ENCODE results near the gene SPSB1.

The SPSB1 gene

DNA sequence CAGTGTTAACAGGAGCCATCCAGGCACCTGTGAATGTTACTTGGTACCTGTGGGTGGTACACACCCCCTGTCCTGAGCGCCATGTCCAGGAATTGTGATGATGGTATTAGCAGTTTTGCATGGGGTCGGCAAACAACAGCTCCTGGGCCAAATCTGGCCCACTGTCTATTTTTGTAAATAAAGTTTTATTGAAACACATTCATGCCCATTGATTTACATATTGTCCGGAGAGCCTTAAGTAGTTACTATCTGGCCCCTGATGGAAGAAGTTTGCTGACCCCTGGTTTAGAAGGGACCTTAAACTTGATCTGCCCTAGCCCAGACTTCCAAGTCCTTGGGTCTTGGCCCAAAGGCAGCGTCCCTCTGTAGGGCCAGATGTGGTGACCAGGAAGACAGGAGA, 58.3 kb downstream of the SPSB1 start:
- TF ChIP-seq FOXM1 (IDR thresholded peaks at IDR 0.05; ENCODE audit: borderline replicate concordance, low read depth) (no peak), CEBPB (IDR thresholded peaks at IDR 0.05) (no peak), TEAD4 (IDR thresholded peaks at IDR 0.05) (no peak), TCF12 (IDR thresholded peaks at IDR 0.05; ENCODE audit: low read depth) (no peak), ZBTB7A (IDR thresholded peaks at IDR 0.05; ENCODE audit: low read depth) (no peak), NFIC (IDR thresholded peaks at IDR 0.05) (no peak), RAD21 (IDR thresholded peaks at IDR 0.05; ENCODE audit: low read depth) (no peak), EP300 (IDR thresholded peaks at IDR 0.05; ENCODE audit: borderline replicate concordance) (no peak), TAF1 (IDR thresholded peaks at IDR 0.05; ENCODE audit: low read depth) (no peak), YY1 (IDR thresholded peaks at IDR 0.05; ENCODE audit: low read depth) (no peak), EGR1 (IDR thresholded peaks at IDR 0.05) (no peak)
- TF ChIP-seq, protein P1, sequence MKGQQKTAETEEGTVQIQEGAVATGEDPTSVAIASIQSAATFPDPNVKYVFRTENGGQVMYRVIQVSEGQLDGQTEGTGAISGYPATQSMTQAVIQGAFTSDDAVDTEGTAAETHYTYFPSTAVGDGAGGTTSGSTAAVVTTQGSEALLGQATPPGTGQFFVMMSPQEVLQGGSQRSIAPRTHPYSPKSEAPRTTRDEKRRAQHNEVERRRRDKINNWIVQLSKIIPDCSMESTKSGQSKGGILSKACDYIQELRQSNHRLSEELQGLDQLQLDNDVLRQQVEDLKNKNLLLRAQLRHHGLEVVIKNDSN (IDR thresholded peaks at IDR 0.05) = no peak
- TF ChIP-seq, protein P2, sequence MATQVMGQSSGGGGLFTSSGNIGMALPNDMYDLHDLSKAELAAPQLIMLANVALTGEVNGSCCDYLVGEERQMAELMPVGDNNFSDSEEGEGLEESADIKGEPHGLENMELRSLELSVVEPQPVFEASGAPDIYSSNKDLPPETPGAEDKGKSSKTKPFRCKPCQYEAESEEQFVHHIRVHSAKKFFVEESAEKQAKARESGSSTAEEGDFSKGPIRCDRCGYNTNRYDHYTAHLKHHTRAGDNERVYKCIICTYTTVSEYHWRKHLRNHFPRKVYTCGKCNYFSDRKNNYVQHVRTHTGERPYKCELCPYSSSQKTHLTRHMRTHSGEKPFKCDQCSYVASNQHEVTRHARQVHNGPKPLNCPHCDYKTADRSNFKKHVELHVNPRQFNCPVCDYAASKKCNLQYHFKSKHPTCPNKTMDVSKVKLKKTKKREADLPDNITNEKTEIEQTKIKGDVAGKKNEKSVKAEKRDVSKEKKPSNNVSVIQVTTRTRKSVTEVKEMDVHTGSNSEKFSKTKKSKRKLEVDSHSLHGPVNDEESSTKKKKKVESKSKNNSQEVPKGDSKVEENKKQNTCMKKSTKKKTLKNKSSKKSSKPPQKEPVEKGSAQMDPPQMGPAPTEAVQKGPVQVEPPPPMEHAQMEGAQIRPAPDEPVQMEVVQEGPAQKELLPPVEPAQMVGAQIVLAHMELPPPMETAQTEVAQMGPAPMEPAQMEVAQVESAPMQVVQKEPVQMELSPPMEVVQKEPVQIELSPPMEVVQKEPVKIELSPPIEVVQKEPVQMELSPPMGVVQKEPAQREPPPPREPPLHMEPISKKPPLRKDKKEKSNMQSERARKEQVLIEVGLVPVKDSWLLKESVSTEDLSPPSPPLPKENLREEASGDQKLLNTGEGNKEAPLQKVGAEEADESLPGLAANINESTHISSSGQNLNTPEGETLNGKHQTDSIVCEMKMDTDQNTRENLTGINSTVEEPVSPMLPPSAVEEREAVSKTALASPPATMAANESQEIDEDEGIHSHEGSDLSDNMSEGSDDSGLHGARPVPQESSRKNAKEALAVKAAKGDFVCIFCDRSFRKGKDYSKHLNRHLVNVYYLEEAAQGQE (IDR thresholded peaks at IDR 0.05; ENCODE audit: low read depth) = no peak

DNA sequence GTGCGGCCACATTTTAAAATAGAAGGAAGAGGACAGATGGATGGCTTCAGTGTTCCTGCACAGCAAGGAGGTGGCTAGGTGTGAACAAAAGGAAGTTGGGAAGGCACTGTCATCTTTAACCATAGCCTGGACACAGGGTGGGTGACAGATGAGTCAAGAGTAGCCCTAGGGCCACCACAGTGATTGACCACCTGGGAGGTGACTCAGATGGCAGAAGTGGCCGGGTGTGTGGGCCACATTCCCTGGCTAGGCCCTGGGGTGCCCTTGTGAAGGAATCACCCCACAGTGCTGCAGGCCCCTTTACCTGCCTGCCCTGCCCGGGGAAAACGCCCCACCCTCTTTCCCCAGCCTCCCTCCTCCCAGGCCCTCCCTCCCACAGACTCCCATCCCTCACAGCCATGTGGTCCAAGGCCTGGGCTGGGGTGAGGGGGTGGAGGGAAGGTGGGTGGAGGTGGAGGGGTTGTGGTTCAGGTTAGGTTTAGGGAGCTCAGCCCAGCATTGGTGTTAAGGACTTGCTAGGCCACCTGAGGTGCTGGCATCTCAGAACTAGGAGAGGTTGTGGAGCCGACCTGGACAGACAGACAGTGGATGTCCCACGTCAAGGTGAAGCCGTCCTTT, 59.1 kb downstream of the SPSB1 start:
- TF ChIP-seq FOXM1 (IDR thresholded peaks at IDR 0.05; ENCODE audit: borderline replicate concordance, low read depth) (no peak), TEAD4 (IDR thresholded peaks at IDR 0.05) (no peak), EGR1 (IDR thresholded peaks at IDR 0.05) (no peak), CREB1 (IDR thresholded peaks at IDR 0.05; ENCODE audit: low read depth) (no peak), EP300 (IDR thresholded peaks at IDR 0.05; ENCODE audit: borderline replicate concordance) (no peak), TCF12 (IDR thresholded peaks at IDR 0.05; ENCODE audit: low read depth) (no peak), CEBPB (IDR thresholded peaks at IDR 0.05) (no peak), RAD21 (IDR thresholded peaks at IDR 0.05; ENCODE audit: low read depth) (no peak), NFIC (IDR thresholded peaks at IDR 0.05) (no peak), TAF1 (IDR thresholded peaks at IDR 0.05; ENCODE audit: low read depth) (no peak), ZBTB7A (IDR thresholded peaks at IDR 0.05; ENCODE audit: low read depth) (no peak), YY1 (IDR thresholded peaks at IDR 0.05; ENCODE audit: low read depth) (no peak)
- TF ChIP-seq, protein P3, sequence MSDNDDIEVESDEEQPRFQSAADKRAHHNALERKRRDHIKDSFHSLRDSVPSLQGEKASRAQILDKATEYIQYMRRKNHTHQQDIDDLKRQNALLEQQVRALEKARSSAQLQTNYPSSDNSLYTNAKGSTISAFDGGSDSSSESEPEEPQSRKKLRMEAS (IDR thresholded peaks at IDR 0.05) = no peak
- TF ChIP-seq, protein P2 (IDR thresholded peaks at IDR 0.05; ENCODE audit: low read depth) = no peak
- TF ChIP-seq, protein P1 (IDR thresholded peaks at IDR 0.05) = no peak

DNA sequence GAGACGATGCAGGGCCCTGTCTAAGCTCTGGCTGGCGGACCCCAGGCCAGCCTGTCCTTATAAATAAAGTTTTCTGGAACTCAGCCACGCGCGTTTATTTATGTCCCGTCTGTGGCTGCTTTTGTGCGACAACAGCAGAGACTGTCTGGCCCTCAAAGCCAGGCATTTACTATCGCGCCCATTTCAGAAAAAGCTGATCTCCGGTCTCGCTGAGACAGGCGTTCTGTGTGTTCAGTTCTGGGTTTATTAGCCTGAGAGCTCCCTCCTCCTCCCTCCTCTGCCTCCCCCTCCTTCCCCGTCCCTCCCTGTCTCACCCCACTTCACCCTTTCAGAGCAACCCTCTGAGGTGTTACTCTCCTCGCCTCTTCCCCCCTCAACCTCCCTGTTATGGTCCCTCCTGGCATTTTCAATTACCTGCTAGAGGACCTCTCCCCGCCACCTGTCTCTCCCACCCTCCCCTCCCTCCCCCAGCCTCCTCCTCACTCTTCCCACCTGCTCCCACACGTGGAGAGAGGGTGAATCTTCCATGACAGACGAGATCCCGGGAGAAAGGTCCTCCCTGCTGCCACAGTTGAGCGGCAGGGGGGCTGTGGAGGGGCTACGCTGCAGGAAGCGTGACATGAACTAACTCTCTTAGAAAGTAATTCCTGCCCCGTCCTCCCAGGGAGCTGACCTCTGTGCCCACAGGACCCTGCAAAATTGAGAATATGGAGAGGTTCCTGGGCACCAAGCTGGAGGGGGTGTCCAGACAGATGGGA, 59.9 kb downstream of the SPSB1 start:
- TF ChIP-seq FOXM1 (IDR thresholded peaks at IDR 0.05; ENCODE audit: borderline replicate concordance, low read depth) = no peak
- TF ChIP-seq RAD21 (IDR thresholded peaks at IDR 0.05; ENCODE audit: low read depth) = no peak
- TF ChIP-seq EP300 (IDR thresholded peaks at IDR 0.05; ENCODE audit: borderline replicate concordance) = no peak
- TF ChIP-seq CREB1 (IDR thresholded peaks at IDR 0.05; ENCODE audit: low read depth) = no peak
- TF ChIP-seq CEBPB (IDR thresholded peaks at IDR 0.05) = no peak
- no peak for TF ChIP-seq TCF12 (IDR thresholded peaks at IDR 0.05; ENCODE audit: low read depth)

DNA sequence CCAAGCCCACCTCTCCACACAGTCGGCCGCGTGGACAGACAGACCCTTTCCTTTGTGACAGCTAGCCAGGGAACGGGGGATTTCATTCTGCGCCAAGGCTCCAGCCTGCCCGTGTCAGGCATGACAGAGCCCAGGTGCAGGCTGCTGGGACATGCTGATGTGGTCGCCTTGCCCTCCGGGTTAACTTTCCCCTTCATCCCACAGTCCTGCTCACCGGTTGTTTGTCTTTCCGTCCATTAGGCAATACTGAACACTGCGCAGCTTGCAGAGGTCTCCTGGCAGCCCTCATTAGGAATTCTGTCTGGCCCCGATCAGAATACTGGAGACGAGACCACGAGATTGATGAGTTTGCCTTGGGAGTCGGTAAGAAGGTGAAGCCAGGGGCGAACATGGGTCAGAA, 62.8 kb downstream of the SPSB1 start:
- TF ChIP-seq NFIC (IDR thresholded peaks at IDR 0.05) (no peak), ZBTB7A (IDR thresholded peaks at IDR 0.05; ENCODE audit: low read depth) (no peak), YY1 (IDR thresholded peaks at IDR 0.05; ENCODE audit: low read depth) (no peak), FOXM1 (IDR thresholded peaks at IDR 0.05; ENCODE audit: borderline replicate concordance, low read depth) (no peak), RAD21 (IDR thresholded peaks at IDR 0.05; ENCODE audit: low read depth) (no peak)
- TF ChIP-seq, protein P1 (IDR thresholded peaks at IDR 0.05) = no peak

DNA sequence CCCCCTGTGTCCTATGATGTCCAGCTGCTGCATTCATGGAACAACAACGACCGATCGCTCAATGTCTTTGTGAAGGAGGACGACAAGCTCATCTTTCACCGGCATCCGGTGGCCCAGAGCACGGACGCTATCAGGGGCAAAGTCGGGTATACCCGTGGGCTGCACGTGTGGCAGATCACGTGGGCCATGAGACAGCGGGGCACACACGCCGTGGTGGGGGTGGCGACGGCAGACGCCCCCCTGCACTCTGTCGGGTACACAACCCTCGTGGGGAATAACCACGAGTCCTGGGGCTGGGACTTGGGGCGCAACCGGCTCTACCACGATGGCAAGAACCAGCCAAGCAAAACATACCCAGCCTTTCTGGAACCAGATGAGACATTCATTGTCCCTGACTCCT, 63.3 kb downstream of the SPSB1 start:
- TF ChIP-seq CREB1 (IDR thresholded peaks at IDR 0.05; ENCODE audit: low read depth) = no peak
- TF ChIP-seq TEAD4 (IDR thresholded peaks at IDR 0.05) = no peak
- TF ChIP-seq EP300 (IDR thresholded peaks at IDR 0.05; ENCODE audit: borderline replicate concordance) = no peak
- TF ChIP-seq NFIC (IDR thresholded peaks at IDR 0.05) = no peak
- TF ChIP-seq FOXM1 (IDR thresholded peaks at IDR 0.05; ENCODE audit: borderline replicate concordance, low read depth) = no peak
- TF ChIP-seq TAF1 (IDR thresholded peaks at IDR 0.05; ENCODE audit: low read depth) = no peak
- no peak for TF ChIP-seq YY1 (IDR thresholded peaks at IDR 0.05; ENCODE audit: low read depth)
- TF ChIP-seq TCF12 (IDR thresholded peaks at IDR 0.05; ENCODE audit: low read depth) = no peak
- TF ChIP-seq, protein P1 (IDR thresholded peaks at IDR 0.05) = no peak
